SKM-1 treated with dmso at 0.1 percent for 144 hours (cell line): ENCODE data around the gene MVB12A.
A peak's percentile ranks its signal among the peaks of the same experiment; 100 is the strongest.

Experiments
- DNase-seq: peaks from one replicate; lab custom pipeline; 2025; ENCODE audit not compliant: unreplicated experiment; lab: John Stamatoyannopoulos, UW

MVB12A gene

DNA sequence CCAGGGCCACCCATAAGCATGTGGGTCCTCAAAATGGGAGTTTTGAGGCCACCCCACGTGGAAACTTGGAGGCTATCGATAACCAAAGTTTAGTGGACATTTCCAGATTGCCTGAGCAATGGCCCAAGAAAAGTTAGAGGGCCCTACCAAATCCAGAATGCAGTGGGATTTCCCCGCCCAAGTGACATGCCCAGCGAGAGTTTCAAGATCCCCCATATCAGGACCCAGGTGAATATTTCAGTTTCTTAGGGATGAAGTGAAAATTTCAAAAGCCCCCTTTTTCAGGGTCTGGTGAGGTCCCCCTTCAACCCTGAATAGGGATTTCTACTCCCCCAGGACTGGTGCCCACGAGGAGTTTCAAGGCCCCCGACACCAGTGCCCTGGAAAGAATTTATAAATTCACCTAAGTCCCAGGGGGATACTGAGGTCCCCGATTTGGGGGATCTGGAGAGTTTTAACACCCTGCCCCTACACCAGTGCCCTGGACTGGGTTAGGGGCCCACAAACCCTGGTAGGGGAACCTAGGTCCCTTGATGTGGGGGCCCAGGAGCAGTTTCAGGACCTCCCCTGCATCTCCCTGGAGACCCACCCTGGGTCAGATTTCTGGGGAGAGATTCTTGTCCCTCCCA, 15.1 kb upstream of the MVB12A start:
- no peak for DNase-seq

- DNase-seq = peak; percentile 81
Measured at GRCh38 chr19:17405250-17406045, 14.4 kb upstream of the MVB12A start, which contains the start of gene BST2. BST2 (minus strand) TSS chr19:17405630; CDS start chr19:17405575, 55 bp downstream.

- peak; percentile 42 for DNase-seq
Measured at GRCh38 chr19:17406046-17406886, 13.6 kb upstream of the MVB12A start.

DNA sequence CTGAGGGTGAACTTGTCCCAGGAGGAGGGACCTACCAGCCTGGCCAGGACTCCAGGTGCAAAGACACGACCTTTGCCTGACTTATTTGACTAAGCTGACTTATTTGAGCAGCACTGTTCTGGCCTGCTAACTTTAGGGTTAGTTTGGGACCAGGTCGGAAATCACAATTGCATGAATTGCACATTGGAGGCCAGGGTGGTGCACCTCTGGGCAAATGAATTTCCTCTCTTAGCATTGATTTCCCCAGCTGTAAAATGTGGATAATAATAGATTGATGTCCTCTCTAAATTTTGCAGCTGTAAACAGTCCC, 13.0 kb upstream of the MVB12A start:
- DNase-seq = no peak

DNA sequence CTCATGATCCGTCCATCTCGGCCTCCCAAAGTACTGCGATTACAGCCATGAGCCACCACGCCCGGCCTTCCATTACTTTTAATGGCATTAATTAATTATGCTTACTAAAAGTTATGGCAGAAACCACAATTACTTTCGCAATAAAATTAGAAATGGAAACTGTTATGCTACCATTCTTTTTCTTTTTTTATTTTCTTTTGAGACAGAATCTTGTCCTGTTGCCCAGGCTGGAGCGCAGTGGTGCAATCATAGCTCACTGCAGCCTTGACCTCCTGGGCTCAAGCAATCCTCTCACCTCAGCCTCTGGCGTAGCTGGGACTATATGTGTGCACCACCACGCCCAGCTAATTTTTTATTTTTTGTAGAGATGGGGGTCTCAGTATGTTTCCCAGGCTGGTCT, 9.9 kb upstream of the MVB12A start:
- DNase-seq = no peak

DNA sequence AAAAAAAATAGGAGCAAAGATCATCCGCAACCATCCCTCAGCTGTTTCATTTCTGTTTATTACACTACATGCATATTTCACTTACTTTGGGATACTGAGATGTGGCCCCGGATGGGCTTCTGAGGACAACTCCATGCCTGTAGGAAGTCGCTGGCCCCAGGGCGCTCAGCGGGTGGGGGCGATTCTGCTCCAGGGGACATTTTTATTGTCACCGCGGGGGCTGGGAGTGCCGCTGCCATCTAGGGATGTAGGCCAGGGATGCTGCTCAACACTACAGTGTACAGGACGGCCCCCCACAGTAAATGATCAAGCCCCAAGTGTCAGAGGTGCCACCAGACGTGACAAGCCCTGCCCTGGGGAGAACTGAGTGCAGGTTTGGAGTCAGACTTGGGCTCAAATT, 8.0 kb upstream of the MVB12A start:
- DNase-seq = no peak

- DNase-seq = no peak
Measured at GRCh38 chr19:17414097-17414496, 5.8 kb upstream of the MVB12A start.

- no peak for DNase-seq
Measured at GRCh38 chr19:17415121-17415520, 4.7 kb upstream of the MVB12A start.

- no peak for DNase-seq
Measured at GRCh38 chr19:17418710-17419109, 1.1 kb upstream of the MVB12A start.

DNA sequence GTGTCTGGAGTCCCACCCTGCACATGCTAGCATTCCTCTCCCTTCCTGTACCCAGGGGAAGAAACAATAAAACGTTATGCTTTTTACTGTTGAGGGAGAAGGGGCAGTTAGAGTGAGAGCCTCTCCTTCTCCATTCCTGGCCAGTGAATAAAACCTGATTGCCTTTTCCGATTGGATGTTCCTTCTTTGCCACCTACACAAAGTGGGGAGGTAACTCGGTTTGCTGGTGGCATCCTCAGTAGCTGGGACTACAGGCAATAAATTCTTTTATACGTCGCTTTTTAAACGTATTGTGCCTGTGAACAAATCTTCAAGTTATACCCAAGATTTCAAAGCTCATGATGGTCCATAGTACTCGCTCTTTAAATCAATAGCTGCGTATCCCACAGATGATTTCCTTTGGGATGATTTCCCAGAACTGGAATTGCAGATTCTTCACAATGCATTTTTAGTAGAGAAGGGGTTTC, 660 bp upstream of the MVB12A start:
- no peak for DNase-seq

- DNase-seq = no peak
Measured at GRCh38 chr19:17420475-17420924, 653 bp downstream of the MVB12A start.

GRCh38 chr19:17421942-17422341, 2.1 kb downstream of the MVB12A start:
- DNase-seq = no peak

DNA sequence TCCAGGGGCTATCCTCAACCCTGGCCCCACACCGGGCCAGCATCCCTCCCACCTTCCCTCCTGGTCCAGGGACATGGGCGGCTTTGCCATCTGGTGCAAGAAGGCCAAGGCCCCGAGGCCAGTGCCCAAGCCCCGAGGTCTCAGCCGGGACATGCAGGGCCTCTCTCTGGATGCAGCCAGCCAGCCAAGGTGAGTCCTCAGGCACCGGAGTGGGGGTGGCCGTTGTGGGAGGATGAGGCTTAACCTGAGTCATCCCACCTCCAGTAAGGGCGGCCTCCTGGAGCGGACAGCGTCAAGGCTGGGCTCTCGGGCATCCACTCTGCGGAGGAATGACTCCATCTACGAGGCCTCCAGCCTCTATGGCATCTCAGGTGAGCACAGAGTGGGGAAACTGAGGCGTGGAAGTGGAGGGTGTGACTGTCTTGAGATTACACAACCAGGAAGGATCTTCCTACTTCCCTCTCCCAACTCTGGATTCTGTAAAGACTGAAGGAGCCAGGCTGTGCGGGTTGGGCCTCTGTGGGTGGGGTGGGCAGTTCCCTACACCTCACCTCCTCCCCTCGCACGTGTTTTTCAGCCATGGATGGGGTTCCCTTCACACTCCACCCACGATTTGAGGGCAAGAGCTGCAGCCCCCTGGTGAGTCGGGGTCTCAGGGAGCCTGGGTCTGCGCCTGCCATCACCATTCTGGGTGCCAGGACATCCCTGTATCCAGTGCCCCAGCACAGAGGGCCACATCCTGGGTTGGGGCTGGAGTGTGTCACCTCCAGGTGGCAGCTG, 3.8 kb downstream of the MVB12A start:
- DNase-seq = no peak

- no peak for DNase-seq
Measured at GRCh38 chr19:17424743-17425365, 5.0 kb downstream of the MVB12A start.

DNA sequence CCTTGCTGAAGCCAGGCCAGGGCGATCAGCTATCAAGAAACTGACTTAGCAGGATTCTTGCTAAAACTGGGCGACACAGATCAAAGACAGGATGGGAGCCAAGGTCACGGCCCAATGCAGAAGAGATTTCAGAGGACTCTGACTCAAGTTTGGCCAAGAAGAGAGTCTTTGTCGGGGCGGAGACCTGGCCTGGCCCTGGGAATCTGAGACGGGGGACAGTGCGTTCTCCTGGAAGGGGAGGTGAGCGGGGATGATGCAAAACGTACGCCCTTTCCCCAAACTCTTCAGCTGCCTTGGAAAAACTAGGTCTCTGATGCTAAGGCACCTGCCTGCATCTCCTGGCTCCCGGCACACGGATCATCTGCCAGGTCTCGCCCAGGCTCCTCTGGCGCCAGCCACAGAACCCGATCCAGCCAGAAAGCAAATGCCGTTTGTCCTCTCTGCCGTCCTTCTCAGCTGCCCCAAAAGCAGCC, 9.8 kb downstream of the MVB12A start:
- no peak for DNase-seq

GRCh38 chr19:17431417-17431816, 11.6 kb downstream of the MVB12A start:
- no peak for DNase-seq

GRCh38 chr19:17435218-17435617, 15.4 kb downstream of the MVB12A start:
- no peak for DNase-seq

DNA sequence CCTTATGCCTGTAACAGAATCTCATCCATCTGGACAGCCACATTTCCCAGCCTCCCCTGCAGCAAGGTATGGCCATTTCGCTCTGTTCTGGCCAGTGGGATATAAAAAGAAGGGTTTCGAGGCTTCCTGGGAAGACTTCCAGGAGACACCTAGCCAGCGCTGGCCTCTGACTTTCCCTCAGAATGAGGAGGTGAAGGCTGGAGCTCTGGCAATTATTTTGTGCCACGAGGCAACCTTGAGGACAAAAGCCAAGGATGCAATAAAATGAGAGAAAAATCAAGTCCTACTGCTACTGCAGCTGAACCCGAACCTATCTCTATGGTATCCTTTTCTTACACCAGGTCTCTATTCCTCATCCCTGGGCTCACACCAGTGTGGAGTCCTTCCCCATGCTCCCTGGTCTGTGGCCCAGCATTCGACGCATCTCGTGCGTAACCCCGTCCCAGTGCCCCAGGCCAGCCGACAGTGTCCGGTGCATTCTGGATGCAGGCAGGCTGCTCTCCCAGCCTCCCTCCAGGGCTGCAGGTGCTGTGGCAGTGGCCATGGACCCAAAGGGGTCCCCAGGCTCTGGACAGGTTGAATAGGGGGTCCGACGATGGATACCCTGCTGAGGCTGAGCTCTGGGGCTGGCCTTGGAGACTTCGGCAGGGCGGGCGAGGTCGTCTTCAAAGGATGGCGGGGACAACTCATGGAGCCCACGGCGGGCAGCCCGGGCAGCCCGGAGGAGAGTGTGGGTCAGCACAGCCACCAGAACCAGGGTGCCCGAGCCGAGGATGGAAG, 16.4 kb downstream of the MVB12A start:
- DNase-seq = no peak

DNA sequence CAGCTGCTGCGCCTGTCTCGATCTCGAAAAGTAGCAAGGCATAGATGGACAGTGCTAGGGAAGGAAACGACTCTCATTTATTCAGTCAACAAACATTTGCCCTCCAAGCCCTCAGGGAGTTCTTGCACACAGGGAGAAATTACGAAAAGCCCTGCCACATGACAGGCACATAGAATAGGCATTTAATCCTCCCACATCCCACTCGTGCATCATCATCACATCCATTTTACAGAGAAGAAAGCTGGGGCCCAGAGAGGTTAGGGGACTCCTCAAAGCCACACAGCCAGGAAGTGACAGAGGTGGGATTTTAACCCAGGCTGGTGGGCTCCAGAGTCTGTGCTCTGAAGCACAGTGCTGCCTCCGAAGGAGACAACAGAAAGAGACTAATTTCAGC, 17.0 kb downstream of the MVB12A start:
- no peak for DNase-seq
